ENCODE measurements around the gene YARS1. TPM values are rescaled to one million over a fixed set of nuclear protein-coding genes. Genes with fewer than 3 reads are reported as not detected.

Gene YARS1
- total and polyA plus RNA-seq, 2 of the 13 experiments (the other 11 are each of a cell fraction or from before 2014, with no cell fraction given): 50.1 to 113 TPM

DNA sequence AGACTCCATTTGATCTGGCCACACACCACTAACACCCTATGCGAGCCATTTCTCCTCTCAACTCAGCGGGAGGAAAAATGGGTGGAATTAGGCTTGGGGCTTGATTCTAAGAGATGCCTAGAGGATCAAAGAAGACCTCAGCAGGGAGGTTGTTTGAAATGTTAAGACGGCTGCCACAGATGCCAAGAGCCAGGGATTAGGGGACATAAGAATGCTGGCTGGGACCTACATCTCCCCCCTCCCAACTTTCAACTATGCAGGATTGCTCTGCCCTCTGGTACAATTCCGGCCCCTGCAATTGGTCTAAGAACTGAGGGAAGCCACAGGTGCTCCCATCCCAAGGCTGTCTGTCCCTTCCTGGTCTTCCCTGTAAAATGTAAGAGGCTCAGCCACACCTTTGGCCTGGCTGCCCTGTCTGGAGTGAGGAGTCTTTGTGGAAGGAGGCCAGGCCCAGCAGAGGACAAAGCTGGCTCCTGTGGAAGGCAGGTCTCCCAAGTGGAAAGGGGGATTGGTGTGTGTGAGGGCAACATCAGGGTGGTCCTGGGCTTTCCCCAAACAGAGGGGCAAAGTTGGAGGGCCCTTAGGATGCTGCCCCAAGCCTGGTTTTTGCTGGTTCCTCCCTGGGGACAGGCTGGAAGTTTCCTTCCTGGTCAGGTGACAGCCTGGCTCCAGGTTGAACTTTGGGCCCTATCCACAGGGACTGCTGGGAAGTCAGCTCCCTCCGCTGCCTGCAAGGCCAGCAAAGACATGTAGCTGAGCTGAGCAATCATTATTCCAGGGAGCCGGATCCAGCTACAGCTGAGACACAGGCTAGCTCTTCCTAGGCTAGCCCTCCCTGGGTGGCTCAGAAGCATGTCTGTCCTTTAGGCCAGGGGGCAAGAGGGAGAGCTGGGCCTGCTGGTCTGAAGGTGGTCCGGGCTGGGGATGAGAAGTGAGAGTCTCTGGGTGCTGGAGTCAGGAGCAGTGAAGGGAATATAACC is 80.1 kb downstream of the YARS1 start (continued):
- peak; percentile 36; the same call in 1 of the 2 replicates for TF ChIP-seq FOXJ3 (CRISPR knock-in tag; IDR thresholded peaks at IDR 0.05; ENCODE audit: borderline replicate concordance)
- peak; percentile 97 for TF ChIP-seq ZNF510 (CRISPR knock-in tag; IDR thresholded peaks at IDR 0.05; ENCODE audit: low read depth)
- 0 out of 2 replicates have a peak, but pooled peaks have one; percentile 73 for TF ChIP-seq ZBTB3 (CRISPR knock-in tag; IDR thresholded peaks at IDR 0.05; ENCODE audit: borderline replicate concordance, low read depth)
- peak; percentile 69; the same call in 1 of the 2 replicates for TF ChIP-seq BORCS8-MEF2B (CRISPR knock-in tag; IDR thresholded peaks at IDR 0.05)
- peak; percentile 28 for TF ChIP-seq ZNF350 (CRISPR knock-in tag; IDR thresholded peaks at IDR 0.05; ENCODE audit: borderline replicate concordance, low read depth)
- TF ChIP-seq ZNF343 (CRISPR knock-in tag; IDR thresholded peaks at IDR 0.05): peak; percentile 88; the same call in 1 of the 2 replicates
- peak; percentile 80 for TF ChIP-seq TARDBP (CRISPR knock-in tag; IDR thresholded peaks at IDR 0.05)
- TF ChIP-seq NR2F6 (IDR thresholded peaks at IDR 0.05): no peak
- peak; percentile 56 for TF ChIP-seq NR2F6 (CRISPR knock-in tag; IDR thresholded peaks at IDR 0.05)
- TF ChIP-seq KIAA2018 (CRISPR knock-in tag; IDR thresholded peaks at IDR 0.05; ENCODE audit: borderline replicate concordance): no peak
- TF ChIP-seq NCOR1 (IDR thresholded peaks at IDR 0.05; ENCODE audit: borderline replicate concordance, low read length): peak; percentile 55; the same call in 1 of the 2 replicates
- TF ChIP-seq, protein P1, sequence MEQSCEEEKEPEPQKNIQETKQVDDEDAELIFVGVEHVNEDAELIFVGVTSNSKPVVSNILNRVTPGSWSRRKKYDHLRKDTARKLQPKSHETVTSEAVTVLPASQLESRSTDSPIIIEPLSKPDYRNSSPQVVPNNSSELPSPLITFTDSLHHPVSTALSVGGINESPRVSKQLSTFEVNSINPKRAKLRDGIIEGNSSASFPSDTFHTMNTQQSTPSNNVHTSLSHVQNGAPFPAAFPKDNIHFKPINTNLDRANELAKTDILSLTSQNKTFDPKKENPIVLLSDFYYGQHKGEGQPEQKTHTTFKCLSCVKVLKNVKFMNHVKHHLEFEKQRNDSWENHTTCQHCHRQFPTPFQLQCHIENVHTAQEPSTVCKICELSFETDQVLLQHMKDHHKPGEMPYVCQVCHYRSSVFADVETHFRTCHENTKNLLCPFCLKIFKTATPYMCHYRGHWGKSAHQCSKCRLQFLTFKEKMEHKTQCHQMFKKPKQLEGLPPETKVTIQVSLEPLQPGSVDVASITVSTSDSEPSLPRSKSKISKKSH (CRISPR knock-in tag; IDR thresholded peaks at IDR 0.05; ENCODE audit: borderline replicate concordance): peak; percentile 95; the same call in 1 of the 2 replicates
- TF ChIP-seq POLR2G (IDR thresholded peaks at IDR 0.05; ENCODE audit: low read depth, low read length): peak; percentile 94
- peak; percentile 57; the same call in 1 of the 2 replicates for TF ChIP-seq MYPOP (CRISPR knock-in tag; IDR thresholded peaks at IDR 0.05)
- TF ChIP-seq BHLHE40 (IDR thresholded peaks at IDR 0.05; ENCODE audit: low read length): peak; percentile 76

Data from HepG2 (cell line).